BJ (cell line): ENCODE data around the gene FES. TPM values are rescaled to one million over a fixed set of nuclear protein-coding genes. Genes with fewer than 3 reads are reported as not detected.
A peak's percentile ranks its signal among the peaks of the same experiment; 100 is the strongest.

Experiments
- CTCF ChIA-PET: fragments of 350-600 bp; formaldehyde crosslinking; extraction: SDS; loops from one replicate; lab custom pipeline; 2021; ENCODE audit warnings: antibody characterized with exemption, inconsistent platforms; lab: Yijun Ruan, JAX
- POLR2A ChIA-PET: fragments of 300-600 bp; sonication (Branson Sonifier 250); formaldehyde crosslinking; extraction: SDS; loops from one replicate; lab custom pipeline; 2021; ENCODE audit warnings: antibody characterized with exemption; lab: Charles Lee
- DNase-seq: peaks from one replicate; pipeline ENCODE4 v3.0.0-alpha.2; 2011; ENCODE audit warnings: low read depth
- H3K27me3 ChIP-seq: 2 replicates; pipeline ENCODE4 v1.6.0; 2011; ENCODE audit warnings: low read length; ENCODE audit not compliant: control insufficient read depth, insufficient read depth
- H3K36me3 ChIP-seq: 2 replicates; pipeline ENCODE4 v1.5.1; 2011; ENCODE audit warnings: low read length; ENCODE audit not compliant: control insufficient read depth, insufficient read depth
- H3K4me3 ChIP-seq: 2 replicates; pipeline ENCODE4 v1.5.1; 2011; ENCODE audit warnings: low read depth, mild to moderate bottlenecking, control low read depth, low read length
- CTCF ChIP-seq: IDR thresholded peaks from 2 replicates; pipeline ENCODE4 v1.5.1; 2011; ENCODE audit warnings: low read depth, mild to moderate bottlenecking, control low read depth, inconsistent platforms, low read length, moderate library complexity; ENCODE audit not compliant: insufficient read depth
- polyA plus RNA-seq: library from polyadenylated mRNA; depleted of rRNA; stranded (reverse); fragments of >200 nt; gene quantifications from 2 replicates; pipeline ENCODE4 v1.2.3, GENCODE V29; 2011

FES gene
- polyA plus RNA-seq, 1 experiment: 11.1 TPM

GRCh38 chr15:90932660-90932991, 48.3 kb downstream of the FES start:
- H3K4me3 ChIP-seq: peak overlapping the region; percentile 65
- TF ChIP-seq CTCF: no peak
- H3K36me3 ChIP-seq: peaks cover 2% of the 10 kb centered on the region; the same call in 1 of the 2 replicates
- CTCF ChIA-PET: interaction anchor here (0.6 to 7.1 kb wide), 32 partner anchors 9 to 1363 kb away, joined by 3 to 94 read pairs (median 4); partner anchors contain the start of genes FES, MAN2A2 and RCCD1
- no peak for DNase-seq
- POLR2A ChIA-PET: interaction anchor here (0.6 kb wide), 1 partner anchor 100 kb away, joined by 3 read pairs; no protein-coding TSS in a partner anchor
- H3K27me3 ChIP-seq: no peaks in the 10 kb centered on the region

GRCh38 chr15:90933301-90933700, 49.0 kb downstream of the FES start:
- CTCF ChIA-PET: interaction anchor here (0.7 to 7.1 kb wide), 25 partner anchors 8 to 640 kb away, joined by 3 to 94 read pairs (median 6); partner anchors contain the start of genes FES, MAN2A2 and RCCD1
- Histone ChIP-seq H3K27me3 (no peaks in the 10 kb centered on the region), H3K4me3 (no peak overlapping the region), H3K36me3 (peaks cover 2% of the 10 kb centered on the region)
- POLR2A ChIA-PET: no interaction called here
- DNase-seq: no peak
- no peak for TF ChIP-seq CTCF

- TF ChIP-seq CTCF: peak; percentile 98
- ChIA-PET CTCF (interaction anchor here (0.5 to 7.1 kb wide), 26 partner anchors 9 to 604 kb away, joined by 3 to 94 read pairs (median 6); partner anchors contain the start of genes FES, MAN2A2 and RCCD1), POLR2A (no interaction called here)
Measured at GRCh38 chr15:90934256-90934948, 50.1 kb downstream of the FES start.

GRCh38 chr15:90934949-90935751, 50.8 kb downstream of the FES start, which contains the start of gene UNC45A:
Gene UNC45A (plus strand): TSS chr15:90935285. CDS start chr15:90935325, 40 bp downstream.
- no peak for DNase-seq
- ChIA-PET POLR2A (interaction anchor here (0.5 to 1.0 kb wide), 2 partner anchors 9 to 58 kb away, joined by 6 to 24 read pairs; no protein-coding TSS in a partner anchor), CTCF (interaction anchor here (0.5 to 7.1 kb wide), 19 partner anchors 9 to 620 kb away, joined by 3 to 94 read pairs (median 7); partner anchors contain the start of genes FES, MAN2A2 and RCCD1)
- Histone ChIP-seq H3K36me3 (peaks cover 13% of the 10 kb centered on the region), H3K27me3 (no peaks in the 10 kb centered on the region), H3K4me3 (peak within 1 kb of the TSS; percentile 81)
- 0 out of 2 replicates have a peak, but pooled peaks have one; percentile 19 for TF ChIP-seq CTCF

More at GRCh38 chr15:90934256-90934948, 50.1 kb downstream of the FES start:
- peaks cover 6% of the 10 kb centered on the region for H3K36me3 ChIP-seq
- DNase-seq: no peak
- peak overlapping the region; percentile 81 for H3K4me3 ChIP-seq
- H3K27me3 ChIP-seq: no peaks in the 10 kb centered on the region
